DMS53 treated with DMSO at 0.1 percent for 48 hours (cell line): ENCODE results near the gene MBLAC1.

Experiments
- DNase-seq: peaks from one replicate; lab custom pipeline; 2025; ENCODE audit not compliant: unreplicated experiment; lab: John Stamatoyannopoulos, UW

Gene MBLAC1

GRCh38 chr7:100095704-100096103 is 31.1 kb upstream of the MBLAC1 start:
- DNase-seq: no peak

GRCh38 chr7:100098913-100099312 is 27.9 kb upstream of the MBLAC1 start:
- no peak for DNase-seq

- DNase-seq: no peak
Observed at GRCh38 chr7:100099452-100099851, 27.3 kb upstream of the MBLAC1 start.

GRCh38 chr7:100100420-100101015 is 26.2 kb upstream of the MBLAC1 start:
- peak; percentile 93 for DNase-seq

GRCh38 chr7:100101016-100101862 is 25.5 kb upstream of the MBLAC1 start, which contains the start of the genes AP4M1 and MCM7:
AP4M1 (plus strand) TSS chr7:100101643; CDS start chr7:100101715, 72 bp downstream.
MCM7 (minus strand) TSS chr7:100101397; CDS start chr7:100101294, 103 bp downstream.
- DNase-seq: peak; percentile 99

- no peak for DNase-seq
Observed at GRCh38 chr7:100102950-100103840, 23.6 kb upstream of the MBLAC1 start.

- no peak for DNase-seq
Observed at GRCh38 chr7:100105534-100105933, 21.2 kb upstream of the MBLAC1 start.

- no peak for DNase-seq
Observed at GRCh38 chr7:100106633-100107032, 20.1 kb upstream of the MBLAC1 start.

- no peak for DNase-seq
Observed at GRCh38 chr7:100107125-100107737, 19.5 kb upstream of the MBLAC1 start.

GRCh38 chr7:100107890-100108289 is 18.9 kb upstream of the MBLAC1 start:
- no peak for DNase-seq

- no peak for DNase-seq
Observed at GRCh38 chr7:100109521-100110163, 17.1 kb upstream of the MBLAC1 start.

- no peak for DNase-seq
Observed at GRCh38 chr7:100111156-100111555, 15.6 kb upstream of the MBLAC1 start.

- DNase-seq: no peak
Observed at GRCh38 chr7:100111914-100112313, 14.9 kb upstream of the MBLAC1 start.

GRCh38 chr7:100115026-100115425 is 11.7 kb upstream of the MBLAC1 start:
- DNase-seq: no peak

GRCh38 chr7:100118388-100119071 is 8.2 kb upstream of the MBLAC1 start:
- DNase-seq: no peak

GRCh38 chr7:100119072-100119969 is 7.4 kb upstream of the MBLAC1 start, which contains the start of the genes CNPY4 and TAF6:
CNPY4 (plus strand) TSS chr7:100119634; CDS start chr7:100119745, 111 bp downstream.
TAF6 (minus strand) TSS chr7:100119358; CDS start chr7:100114209, 5,149 bp downstream.
- peak; percentile 94 for DNase-seq

- peak; percentile 63 for DNase-seq
Observed at GRCh38 chr7:100119970-100120732, 6.6 kb upstream of the MBLAC1 start.

GRCh38 chr7:100120733-100121036 is 6.1 kb upstream of the MBLAC1 start:
- no peak for DNase-seq
